ENCODE data around the gene ZHX3.
A peak's percentile ranks its signal among the peaks of the same experiment; 100 is the strongest.

ZHX3 gene

GRCh38 chr20:41330941-41331340 lies 13.4 kb upstream of the ZHX3 start:
- no peak overlapping the region for H3K27ac ChIP-seq
- TF ChIP-seq, protein P1, sequence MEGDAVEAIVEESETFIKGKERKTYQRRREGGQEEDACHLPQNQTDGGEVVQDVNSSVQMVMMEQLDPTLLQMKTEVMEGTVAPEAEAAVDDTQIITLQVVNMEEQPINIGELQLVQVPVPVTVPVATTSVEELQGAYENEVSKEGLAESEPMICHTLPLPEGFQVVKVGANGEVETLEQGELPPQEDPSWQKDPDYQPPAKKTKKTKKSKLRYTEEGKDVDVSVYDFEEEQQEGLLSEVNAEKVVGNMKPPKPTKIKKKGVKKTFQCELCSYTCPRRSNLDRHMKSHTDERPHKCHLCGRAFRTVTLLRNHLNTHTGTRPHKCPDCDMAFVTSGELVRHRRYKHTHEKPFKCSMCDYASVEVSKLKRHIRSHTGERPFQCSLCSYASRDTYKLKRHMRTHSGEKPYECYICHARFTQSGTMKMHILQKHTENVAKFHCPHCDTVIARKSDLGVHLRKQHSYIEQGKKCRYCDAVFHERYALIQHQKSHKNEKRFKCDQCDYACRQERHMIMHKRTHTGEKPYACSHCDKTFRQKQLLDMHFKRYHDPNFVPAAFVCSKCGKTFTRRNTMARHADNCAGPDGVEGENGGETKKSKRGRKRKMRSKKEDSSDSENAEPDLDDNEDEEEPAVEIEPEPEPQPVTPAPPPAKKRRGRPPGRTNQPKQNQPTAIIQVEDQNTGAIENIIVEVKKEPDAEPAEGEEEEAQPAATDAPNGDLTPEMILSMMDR (IDR thresholded peaks at IDR 0.05): no peak
- TF ChIP-seq ZFX (IDR thresholded peaks at IDR 0.05; ENCODE audit: borderline replicate concordance): no peak

DNA sequence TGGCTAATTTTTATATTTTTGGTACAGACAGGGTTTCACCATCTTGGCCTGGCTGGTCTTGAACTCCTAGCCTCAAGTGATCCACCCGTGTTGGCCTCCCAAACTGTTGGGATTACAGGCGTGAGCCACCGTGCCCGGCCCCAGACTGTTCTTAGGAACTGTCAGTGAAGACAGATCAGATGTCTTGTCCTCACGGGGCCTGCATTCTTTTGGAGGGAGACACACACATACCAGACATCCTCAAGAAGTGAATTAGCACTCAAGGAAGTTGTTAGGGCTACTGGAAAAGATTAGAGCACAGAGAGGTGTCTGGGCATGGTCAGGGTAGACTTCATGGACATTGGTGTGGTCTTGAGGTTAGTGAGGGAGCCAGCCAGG lies 12.8 kb upstream of the ZHX3 start:
- no peak for TF ChIP-seq ZFX (IDR thresholded peaks at IDR 0.05; ENCODE audit: borderline replicate concordance)
- TF ChIP-seq, protein P1 (IDR thresholded peaks at IDR 0.05): no peak
- no peak overlapping the region for H3K27ac ChIP-seq

- no peak overlapping the region for H3K27ac ChIP-seq
- TF ChIP-seq, protein P1 (IDR thresholded peaks at IDR 0.05): no peak
- no peak for TF ChIP-seq ZFX (IDR thresholded peaks at IDR 0.05; ENCODE audit: borderline replicate concordance)
Measured at GRCh38 chr20:41329435-41330342, 12.2 kb upstream of the ZHX3 start.

- H3K27ac ChIP-seq: no peak overlapping the region
- TF ChIP-seq, protein P1 (IDR thresholded peaks at IDR 0.05): no peak
- no peak for TF ChIP-seq ZFX (IDR thresholded peaks at IDR 0.05; ENCODE audit: borderline replicate concordance)
Measured at GRCh38 chr20:41327178-41327577, 9.6 kb upstream of the ZHX3 start.

DNA sequence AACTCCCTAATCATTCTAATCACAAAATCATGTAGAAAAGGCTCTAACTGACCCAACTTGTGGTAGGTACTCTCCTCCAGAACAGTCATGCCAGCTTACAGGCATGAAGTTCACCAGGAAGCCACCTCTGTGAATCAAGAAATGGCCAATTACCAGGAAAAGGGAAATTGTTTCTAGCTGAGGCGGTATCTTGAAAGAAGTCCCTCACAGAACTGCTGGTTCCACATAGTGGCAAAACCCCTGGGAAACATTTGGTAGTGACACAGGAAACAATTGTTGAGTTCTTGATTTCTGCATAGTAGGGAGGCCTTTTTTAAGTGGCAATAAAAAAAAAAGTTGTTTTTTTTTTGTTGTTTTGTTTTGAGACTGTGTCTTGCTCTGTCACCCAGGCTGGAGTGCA lies 3.4 kb upstream of the ZHX3 start:
- no peak overlapping the region for H3K27ac ChIP-seq
- TF ChIP-seq, protein P1 (IDR thresholded peaks at IDR 0.05): no peak
- TF ChIP-seq ZFX (IDR thresholded peaks at IDR 0.05; ENCODE audit: borderline replicate concordance): no peak

DNA sequence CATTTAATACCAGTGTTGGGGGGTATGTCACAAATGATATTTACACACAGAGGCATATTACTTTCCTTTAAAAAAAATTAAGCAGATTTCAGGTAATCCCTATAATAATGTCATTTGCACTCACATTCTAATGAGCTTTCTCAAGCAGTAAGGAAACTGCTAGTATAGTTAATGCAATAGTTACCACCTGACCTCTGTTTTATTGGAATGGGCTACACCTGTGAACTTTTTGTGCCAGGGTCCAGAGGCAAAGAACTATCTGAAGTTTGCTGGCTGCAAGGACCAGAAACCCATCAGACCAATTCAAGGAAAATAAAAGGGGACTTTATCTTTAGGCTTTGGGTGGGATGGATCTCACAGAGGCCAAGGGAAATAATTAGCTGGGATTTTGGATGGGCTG lies 2.9 kb upstream of the ZHX3 start:
- H3K27ac ChIP-seq: no peak overlapping the region
- no peak for TF ChIP-seq ZFX (IDR thresholded peaks at IDR 0.05; ENCODE audit: borderline replicate concordance)
- TF ChIP-seq, protein P1 (IDR thresholded peaks at IDR 0.05): no peak

DNA sequence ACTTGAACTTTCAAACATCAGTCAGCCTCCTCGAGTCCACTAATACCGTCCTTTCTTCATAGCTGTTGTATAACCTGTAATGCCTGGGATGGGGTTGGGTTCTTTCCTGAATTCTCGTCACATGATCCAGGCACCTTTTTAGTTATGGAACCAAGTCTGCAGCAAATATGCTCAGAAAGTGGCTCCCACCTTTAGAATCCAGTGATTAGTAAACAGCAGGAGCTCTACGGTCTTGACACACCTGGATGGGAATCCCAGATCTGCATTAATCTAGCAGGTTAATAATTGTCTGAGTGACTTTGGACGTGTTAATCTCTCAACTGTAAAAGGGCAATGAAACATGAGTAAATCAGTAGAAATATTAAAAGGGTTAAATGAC lies 729 bp upstream of the ZHX3 start:
- peak overlapping the region; percentile 63 for H3K27ac ChIP-seq
- TF ChIP-seq ZFX (IDR thresholded peaks at IDR 0.05; ENCODE audit: borderline replicate concordance): no peak
- TF ChIP-seq, protein P1 (IDR thresholded peaks at IDR 0.05): no peak

Data from 22Rv1 (cell line).